HG02840 (cell line): ENCODE results near the gene FOXP4.
"Not testable (repeated sequence)": the region's sequence is repeated elsewhere in the genome, so short reads cannot be mapped to it uniquely, and the experiment has no call there.

Experiments used
- ATAC-seq: cut with Tn5 transposase; IDR thresholded peaks from one replicate; pipeline ENCODE4 v1.9.1; 2021; ENCODE audit warnings: mild to moderate bottlenecking, moderate library complexity, moderate number of reproducible peaks; ENCODE audit not compliant: unreplicated experiment, low FRiP score

Gene FOXP4

DNA sequence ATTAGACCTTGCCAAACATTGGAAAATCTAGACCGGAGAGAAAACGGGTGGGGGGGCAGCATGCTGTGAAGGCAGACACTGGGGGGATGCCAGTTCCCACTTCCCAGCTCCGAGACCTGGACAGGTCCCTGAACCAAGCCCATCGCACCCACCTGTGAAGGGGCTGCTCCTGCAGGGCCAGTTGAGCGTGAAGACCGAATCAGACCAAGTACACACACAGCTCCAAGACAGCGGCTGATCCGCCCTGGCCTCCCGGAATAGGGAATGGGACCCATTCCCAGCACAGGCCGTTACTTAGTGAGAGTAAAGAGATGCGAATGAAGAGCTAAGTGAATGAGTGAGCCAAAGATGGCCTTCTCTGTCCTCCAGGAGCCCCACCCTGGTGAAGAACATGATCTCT lies 50.6 kb downstream of the FOXP4 start:
- no peak for ATAC-seq

DNA sequence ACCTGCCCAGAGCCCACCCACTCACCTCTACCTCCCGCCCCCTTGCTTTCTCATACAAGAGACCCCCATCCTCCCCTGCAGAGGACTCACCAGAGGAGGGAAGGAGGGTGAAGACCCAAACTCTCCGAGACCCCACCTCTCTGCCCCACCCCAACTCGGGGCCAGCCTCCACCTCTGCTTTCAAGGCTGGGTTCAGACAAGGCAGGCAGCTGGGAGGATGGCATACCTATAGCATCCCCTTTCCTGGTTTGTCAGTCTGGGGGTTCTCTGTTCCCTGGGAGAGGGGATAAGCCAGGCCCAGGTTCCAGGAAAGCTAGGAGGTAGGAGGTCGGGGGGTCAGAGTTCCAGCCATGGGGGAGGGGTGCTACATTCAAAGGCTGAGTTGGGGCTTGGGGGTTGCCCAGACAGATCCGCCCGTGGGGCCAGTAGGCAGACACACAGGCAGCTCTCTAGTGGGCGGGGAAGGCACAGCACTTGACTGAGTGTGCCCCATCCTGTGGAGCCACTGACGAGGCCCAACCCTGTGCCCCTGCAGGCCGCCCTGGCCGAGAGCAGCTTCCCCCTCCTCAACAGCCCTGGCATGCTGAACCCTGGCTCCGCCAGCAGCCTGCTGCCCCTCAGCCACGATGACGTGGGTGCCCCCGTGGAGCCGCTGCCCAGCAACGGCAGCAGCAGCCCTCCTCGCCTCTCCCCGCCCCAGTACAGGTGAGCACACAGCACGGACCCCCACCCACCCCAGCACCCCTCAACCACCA lies 51.2 kb downstream of the FOXP4 start:
- ATAC-seq, result no peak

DNA sequence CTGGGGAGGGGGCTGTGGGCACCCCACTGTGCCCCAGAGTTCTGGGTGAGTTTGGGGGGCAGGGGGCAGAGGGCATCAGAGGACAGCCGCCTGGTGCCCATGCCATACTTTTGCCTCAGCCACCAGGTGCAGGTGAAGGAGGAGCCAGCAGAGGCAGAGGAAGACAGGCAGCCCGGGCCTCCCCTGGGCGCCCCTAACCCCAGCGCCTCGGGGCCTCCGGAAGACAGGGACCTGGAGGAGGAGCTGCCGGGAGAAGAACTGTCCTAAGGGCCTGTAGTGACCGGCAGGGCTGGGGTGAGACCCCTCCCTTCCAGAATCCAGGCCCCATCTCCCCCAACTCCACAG lies 52.5 kb downstream of the FOXP4 start:
- no peak for ATAC-seq

DNA sequence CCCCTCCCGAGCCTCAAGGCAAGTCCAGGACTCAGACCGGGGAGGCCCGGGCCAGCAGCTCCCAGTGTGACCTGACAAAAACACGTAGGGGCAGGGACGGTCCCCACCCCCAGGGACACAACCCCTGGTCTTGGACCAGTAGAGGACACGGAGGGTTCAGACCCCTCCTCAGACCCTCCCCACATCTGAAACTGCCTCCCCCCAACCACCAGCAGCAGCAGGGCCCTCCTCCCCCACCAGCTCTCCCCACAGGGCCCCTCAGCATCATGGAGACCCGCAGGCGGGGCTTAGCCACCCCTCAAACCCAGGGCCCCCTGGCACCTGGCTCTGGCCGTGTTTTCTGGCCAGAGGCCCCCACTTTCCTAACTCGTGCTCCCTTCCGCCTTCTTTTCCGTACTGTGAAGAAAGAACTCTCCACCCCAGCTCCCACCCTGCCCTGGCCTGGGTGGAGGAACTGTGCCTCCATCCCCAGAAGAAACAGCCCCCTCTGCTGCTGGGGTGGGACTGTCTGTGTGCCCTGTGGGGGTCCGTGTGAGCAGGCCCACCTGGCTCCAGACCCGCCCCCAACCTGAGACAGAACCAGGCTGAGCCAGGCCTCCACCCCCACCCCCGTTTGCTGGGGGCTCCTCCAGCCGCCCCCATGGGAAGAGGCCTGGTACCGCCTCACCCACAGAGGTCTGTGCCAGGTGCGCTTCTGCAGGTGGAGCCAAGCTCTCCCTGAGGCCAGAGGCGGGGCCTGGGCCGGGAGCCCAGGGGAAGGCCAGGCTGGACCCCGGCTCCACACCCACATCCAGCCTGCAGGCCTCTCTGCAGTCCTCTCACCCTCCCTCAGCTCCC lies 53.1 kb downstream of the FOXP4 start:
- ATAC-seq, result no peak

DNA sequence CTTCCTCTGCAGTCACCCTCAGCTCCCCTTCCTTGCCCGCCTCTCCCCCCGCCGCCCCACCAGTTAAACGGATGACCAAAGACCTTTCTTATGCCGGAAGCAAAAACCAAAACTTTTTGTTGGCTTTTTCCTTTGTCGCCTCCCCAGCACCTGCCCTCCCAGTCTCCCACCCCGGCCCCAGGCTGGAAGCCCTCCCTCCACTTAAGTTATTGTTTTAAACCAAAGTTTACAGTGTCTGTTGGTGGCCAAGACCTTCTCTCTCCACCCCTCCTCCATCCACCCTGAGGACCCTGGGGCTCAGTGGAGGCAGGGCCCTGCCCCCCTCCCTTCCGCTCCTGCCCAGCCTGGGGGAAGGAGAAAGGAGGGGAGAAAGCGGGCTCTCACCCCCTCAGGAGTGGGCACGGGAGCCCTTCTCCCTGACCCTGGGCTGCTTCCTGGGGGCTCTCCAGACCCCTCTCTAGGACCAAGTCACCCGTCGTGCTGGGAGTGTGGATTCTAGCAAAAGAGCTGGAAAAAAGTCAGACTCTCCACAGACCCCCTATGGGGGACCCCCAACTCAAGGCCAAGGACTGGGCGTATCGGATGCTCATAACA lies 53.8 kb downstream of the FOXP4 start:
- no peak for ATAC-seq

DNA sequence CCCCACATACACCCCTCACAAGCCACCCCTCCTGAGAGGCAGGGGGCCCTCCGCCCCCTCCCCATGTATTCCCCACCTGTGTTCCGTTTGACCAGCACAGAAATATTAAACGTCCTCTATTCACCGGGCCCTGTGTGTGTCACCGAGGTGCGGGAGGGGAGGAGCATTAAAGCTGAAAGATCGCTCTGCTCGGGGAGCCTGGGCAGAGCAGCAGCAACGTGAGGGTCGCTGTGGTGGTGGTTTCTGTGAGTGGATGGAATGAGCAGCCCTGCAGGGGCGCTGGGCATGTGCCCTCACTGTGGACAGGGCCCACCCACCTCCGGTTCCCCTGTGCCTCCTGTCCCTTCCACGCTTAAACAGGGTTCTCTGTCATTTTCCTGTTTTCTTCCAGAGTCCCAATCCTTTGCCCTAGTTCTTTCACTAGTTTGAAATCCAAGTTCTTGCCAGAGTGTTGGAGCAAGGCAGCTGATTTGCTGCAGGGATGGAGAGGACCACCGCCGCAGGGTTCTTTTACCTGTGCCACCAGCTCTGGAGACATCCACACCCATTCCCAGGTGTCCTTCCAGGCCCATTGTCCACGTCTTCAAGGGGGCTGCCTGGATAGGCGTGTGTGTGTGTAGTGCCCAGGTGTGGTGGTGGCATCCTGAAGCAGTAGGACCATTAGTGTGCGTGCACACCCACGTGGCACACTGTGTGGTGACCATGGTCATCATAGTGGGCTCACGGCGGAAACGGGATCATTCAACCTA lies 54.5 kb downstream of the FOXP4 start:
- ATAC-seq, result no peak

DNA sequence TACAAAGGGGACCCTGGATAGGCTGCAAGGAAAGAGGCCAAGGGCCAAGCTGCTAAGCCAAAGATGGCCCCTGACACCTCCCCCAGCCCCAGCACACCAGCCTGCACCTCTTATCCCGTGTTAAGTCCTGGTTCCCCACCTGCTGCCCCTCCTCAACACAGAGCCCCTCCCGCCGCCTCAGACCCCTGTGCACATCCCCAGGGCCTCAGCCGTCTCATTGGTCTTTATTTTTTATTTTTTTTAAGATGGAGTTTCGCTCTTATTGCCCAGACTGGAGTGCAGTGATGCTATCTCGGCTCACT lies 55.0 kb downstream of the FOXP4 start:
- no peak for ATAC-seq

DNA sequence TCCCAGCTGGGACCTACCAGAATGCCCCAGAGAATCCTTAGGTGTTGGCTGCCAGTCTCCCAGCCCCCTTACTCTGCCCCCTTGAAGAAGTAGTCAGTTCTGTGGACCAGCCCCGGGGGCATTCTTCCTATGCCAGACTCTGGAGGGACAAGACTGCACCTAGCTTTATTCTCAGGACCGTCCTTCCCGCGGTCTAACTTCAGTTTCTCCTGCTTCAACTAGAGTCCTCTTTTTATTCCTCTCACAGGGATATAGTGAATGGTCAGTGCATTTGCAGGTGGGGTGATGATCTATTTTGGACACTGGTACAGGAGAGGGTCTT lies 56.2 kb downstream of the FOXP4 start:
- ATAC-seq, result no peak

DNA sequence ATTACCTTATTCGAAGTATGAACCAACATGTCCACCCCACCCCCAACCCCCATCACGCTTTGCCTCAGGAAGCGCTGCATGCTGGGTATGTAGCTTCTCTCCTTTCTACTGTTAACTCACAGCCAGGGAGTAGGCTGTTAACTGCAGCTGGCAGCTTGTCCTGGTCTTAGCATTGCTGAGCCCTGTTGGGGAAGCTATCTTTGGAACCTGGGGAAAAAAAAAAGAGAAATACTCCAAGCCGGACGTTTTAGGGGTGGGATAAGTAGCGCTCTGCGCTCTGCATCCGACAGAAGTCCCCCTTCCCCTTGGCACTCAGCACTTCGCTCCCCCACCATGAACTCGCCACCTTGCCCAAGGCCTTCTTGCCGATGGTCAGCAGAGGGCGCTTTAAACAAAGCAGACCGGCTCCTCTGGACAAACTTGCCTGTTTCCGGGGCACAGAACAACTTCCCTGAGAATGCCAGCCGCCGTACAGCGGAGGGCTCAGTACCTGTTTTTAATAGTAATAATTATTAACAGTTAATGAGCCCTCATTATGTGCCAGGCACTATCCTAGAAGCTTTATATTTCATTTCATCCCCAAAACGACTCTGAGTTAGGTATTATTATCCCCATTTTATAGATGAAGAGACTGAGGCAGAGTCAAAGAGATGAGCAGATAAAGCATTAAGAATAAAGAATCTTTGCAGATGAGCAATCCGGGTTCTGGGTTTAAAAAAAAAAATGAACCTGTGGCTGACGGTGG lies 56.9 kb downstream of the FOXP4 start:
- ATAC-seq, result no peak

DNA sequence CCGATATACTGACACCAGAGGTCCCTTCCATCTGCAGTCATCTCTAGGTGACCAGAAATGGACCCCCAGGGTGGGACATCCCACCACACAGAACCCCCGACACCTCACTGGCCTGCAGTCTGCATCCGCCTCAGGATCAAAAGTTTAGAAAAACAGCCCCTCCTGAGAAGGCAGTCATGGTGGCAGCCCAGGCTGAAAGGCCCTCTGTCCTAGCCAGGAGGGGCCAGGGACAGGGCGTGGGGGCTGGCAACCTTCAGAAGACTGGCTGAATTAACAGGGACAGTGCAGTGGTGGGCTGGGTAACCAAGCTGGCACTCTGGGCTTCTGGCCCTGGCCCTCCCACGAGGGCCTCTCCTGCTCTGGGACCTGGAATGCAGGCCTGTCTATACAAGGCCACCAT lies 57.8 kb downstream of the FOXP4 start:
- no peak for ATAC-seq

DNA sequence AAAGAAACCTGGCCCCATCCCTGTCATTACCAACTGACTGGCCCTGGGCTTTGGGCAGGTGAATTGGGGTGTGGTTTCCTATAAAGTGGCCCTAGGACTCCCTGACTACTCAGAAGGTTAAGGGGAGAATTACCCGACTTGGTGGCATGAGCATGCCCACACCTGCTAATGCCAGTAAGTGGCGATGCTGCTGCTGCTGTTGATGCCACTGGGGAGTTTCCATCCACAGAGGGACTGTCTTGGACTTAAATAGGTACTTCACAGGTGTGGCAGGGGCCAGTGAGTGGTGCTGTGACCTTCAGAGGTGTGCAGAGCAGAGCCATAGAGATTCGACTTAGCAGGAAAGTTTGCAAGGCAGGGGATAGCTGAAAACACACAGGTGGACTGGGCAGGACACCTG lies 59.5 kb downstream of the FOXP4 start:
- no peak for ATAC-seq

DNA sequence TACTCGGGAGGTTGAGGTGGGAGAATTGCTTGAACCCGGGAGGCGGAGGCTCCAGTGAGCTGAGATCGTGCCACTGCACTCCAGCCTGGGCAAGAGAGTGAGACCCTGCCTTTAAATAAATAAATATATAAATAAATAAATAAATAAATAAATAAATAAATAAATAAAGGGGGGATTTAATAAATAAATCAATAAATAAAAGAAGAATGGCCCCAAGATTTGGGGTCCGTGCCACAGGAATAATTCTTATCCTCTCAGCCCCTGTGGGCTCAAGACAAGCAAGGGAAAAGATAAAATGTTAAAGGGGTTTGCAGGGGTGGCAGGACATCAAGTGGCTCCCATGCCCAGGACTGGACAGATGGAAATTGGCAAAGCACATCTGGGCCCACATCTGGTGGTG lies 60.9 kb downstream of the FOXP4 start:
- no peak for ATAC-seq

DNA sequence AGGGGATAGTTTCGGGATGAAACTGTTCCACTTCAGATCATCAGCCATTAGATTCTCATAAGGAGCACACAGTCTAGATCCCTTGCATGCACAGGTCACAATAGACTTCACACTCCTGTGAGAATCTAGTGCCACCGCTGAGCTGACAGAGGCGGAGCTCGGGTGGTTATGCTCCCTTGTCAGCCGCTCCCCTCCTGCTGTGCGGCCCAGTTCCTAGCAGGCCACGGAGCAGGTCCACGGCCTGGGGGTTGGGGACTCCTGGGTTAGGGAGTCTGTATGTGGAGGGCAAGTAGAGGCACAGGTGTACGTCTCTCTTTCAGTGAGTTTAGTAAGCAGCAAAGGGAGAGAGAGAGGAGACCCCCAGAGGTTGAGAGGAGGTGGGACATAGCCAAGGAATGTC lies 61.6 kb downstream of the FOXP4 start:
- no peak for ATAC-seq

DNA sequence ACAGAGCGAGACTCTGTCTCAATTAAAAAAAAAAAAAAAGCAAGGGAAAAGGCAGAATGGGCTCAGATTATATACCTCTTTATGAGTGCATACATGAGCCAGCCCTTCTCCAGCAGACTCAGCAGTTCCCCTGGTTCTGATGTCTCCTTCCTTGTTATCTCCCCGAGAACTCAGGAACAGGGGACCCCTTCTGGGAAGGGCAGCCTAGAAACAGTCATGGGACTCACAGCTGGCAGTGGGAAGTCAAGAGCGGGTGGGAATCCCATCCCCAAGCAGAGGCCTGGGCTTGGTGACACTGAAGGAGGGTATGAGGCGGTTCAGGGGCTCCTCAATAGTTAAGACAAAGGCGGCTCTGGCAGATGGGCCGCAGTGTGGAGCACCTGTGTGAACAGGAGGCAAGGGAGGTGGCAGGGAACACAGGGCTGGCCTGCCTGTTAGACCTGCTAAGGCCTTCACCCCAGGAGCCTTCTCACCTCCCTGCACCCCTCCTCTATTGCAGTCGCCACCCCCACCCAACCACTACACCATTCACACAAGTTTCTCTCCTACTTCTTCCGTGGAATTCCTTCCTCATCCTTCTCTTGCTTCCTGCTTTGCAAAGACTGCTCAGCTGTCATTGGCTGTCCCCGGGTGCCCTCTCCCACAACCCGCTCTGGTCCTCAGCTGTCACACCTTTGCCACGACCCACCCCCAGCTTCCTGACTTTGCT lies 62.4 kb downstream of the FOXP4 start:
- ATAC-seq, result no peak

DNA sequence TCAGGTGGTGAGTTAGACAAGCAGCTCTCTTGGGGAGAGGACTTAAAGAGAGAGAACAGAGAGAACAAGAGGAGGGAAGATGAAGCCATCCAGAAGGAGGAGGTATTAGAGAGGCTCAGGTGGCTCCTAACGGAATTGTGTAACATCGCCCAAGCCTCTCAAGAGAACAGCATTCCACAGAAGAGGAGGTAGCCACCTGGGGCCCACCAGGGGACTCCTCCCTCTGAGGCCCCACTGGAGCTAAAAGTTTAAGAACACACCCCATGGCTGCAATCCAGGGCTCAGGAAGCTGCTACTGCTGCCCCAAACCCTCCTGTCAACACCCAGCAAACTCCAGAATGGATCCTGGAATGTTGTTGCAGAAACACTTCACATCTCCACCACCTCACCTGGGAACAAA lies 68.5 kb downstream of the FOXP4 start:
- ATAC-seq, result no peak

DNA sequence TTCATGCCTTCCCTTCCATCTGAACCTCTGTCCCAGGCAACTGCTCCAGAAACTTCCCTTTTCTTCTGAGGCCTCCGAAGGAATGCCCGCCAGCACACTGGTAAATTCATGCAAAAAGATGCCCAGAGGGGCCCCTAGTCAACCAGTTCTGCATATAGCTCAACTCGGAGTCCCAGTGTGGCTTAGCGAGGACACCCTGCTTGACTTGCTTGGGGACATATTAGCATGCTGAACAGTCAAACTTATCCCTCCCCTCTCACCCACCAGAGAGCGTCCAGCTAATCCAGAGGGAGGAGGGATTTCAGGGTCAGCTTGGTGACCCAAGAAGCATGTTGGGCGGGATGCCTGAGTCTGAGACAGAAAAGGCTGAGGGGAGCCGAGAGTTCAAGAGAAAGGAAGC lies 69.1 kb downstream of the FOXP4 start:
- ATAC-seq, result no peak

DNA sequence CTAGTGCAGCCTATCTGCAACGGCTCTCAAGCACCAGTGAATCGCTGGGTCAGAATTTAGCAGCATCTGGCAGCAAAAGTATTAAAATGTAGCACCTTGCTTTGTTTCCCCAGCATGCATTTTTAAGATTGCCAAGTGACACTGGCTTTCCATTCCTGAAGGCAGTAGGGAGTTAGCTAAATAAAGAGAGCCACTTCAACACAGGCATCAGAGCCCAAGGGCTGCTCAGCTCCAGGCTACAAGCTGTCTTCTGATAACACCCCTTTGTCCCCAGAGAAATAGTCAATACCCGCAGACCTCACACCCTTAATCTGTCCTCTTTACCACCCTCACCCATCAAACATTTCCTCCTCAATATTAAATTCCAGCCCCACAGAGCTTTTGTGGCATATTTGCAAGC lies 72.4 kb downstream of the FOXP4 start:
- no peak for ATAC-seq

DNA sequence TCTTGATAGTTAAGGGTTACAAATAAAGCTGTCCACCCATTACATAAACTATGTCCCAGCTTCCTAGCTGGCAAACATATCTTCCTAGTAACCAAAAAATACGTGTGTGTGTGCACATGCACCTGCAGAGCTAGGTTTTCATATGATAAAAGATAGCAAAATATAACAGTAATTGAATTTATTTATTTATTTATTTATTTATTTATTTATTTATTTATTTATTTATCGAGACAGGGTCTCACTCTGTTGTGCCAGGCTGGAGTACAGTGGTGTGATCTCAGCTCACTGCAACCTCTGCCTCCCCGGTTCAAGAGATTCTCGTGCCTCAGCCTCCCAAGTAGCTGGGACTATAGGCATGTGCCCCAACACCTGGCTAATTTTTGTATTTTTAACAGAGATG lies 73.0 kb downstream of the FOXP4 start:
- not testable (repeated sequence) for ATAC-seq

DNA sequence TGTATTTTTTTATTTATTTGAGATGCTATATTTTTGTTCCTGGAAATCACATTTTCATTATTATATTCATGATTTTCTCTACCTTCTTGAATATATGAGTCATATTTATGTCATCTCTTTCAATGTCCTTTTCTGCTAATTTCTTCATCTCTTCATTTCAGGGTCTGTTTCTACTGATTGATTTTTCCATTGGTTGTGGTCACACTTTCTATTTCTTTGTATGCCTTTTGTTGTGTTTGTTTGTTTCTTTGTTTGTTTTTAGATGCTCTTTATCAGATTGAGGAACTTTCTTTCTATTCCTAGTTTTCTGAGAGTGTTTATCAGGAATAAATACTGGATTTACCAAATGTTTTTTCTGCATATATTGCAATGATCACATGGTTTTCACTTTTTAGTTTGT lies 75.2 kb downstream of the FOXP4 start:
- ATAC-seq, result no peak

DNA sequence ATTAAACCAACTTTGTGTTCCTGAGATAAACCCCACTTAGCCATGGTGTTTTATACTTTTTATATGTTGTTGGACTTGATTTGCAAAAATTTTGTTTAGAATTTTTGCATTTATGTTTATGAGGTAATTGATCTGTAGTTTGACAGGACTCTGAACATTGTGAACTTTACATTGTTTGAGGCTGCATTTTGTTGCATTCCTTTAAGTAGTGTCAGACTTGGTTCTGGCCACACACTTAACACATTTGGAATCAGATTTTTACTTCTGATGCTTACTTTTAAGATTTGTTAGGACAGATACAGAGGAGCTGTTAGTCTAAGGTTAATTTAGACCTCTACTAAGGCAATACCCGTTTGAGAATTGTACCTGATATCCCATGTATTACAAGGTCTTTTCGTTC lies 75.6 kb downstream of the FOXP4 start:
- ATAC-seq, result no peak
